Measurements from ENCODE around the gene AIFM2.

DNA sequence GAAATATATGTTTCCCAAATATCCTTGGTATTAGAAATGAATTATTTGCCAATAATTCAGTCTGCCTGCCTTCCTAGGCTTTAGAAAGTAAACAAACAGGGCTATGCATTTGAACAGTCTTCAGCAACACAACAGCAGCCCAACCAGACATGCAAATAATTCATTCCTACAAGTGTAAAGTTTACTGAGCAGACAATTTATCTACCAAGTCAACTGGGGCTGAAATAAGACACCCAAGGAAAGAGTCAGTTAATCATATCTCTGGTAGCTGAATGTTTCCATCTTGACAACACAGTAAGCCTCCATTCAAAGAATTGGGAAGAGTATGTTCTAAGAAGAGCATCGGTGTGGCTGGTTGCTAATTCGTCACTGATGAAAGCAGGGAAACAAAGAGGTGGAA, 38.4 kb downstream of the AIFM2 start:
- TF ChIP-seq POLR2A (IDR thresholded peaks at IDR 0.05; ENCODE audit: low read depth, low read length) (no peak), POLR2AphosphoS5 (IDR thresholded peaks at IDR 0.05; ENCODE audit: low read depth, low read length) (no peak)
